ENCODE results near the gene TRERF1.
"Not testable (repeated sequence)": the region's sequence is repeated elsewhere in the genome, so short reads cannot be mapped to it uniquely, and the experiment has no call there.

The TRERF1 gene

DNA sequence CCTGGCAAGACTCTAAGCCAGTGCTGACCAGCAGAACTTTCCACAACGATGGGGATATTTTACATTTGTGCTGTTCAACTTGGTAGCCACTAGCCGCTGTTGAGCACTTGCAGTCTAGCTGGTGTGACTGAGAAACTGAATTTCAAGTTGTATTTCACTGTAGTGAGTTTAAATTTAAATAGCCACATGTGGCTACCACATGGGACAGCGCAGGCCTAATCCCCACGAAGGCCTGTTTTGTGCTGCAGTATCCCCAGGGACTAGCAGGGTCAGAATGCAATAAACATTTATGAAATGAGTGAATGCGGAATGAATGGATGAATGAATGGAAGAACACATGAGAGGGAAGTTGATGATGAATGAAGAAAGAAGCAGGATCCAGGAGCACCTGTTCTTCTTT lies 115.8 kb downstream of the TRERF1 start:
- DNase-seq = no peak

DNA sequence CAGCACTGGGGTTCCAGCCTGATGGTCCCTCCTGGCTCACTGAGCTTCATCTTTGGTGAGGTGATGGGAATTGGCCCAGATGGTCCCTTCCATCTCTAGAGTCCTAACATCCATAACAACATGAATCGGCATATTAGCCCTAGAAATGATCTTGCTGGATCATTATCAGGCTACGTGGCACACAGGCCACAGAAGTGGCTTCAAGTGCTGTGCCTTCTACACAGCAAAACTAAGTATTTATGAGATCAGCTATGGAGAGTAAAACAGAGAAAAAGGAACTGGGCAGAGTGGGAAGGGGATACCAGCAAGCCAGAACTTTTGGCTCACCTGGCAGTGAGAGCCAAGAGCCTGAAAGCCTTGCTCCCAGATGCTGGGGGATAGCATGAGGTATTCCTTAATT lies 116.9 kb downstream of the TRERF1 start:
- DNase-seq = no peak

DNA sequence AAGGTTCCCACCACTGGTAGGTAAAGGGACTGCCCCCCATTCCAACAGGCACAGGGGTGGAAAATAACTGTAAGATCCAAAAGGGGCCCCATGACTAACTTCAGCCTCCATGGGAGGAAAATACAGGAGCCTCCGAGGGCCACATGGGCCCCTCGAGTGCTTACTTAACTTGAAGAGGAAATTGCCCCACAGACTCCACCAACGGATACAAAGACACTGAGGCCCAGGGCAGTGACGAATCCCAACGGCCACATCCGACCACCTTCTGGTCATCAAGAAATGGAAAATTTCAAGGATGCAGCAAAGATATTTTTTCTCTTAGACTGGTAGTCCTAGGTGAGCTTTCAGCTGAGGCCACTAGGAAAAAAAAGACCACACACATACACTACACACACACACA lies 118.1 kb downstream of the TRERF1 start:
- DNase-seq = no peak

DNA sequence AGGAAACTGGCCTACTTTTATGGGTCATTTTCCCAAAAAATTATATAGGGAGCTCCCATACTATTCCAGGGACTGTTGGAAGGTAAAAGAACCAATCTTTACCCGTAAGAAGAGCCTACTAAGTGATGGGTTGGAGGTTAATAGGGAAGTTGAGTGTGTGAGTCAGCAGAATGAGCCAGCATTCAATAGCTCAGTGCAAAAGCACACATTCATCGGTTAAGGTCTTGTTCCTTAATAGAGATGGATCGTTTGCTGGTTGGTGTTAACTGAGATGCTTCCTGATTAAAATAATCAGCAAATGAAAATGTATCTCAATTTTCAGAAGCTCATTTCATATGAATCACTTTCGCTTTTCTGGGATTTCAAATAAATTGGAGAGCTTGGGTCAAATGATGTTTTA lies 118.8 kb downstream of the TRERF1 start:
- no peak for DNase-seq

DNA sequence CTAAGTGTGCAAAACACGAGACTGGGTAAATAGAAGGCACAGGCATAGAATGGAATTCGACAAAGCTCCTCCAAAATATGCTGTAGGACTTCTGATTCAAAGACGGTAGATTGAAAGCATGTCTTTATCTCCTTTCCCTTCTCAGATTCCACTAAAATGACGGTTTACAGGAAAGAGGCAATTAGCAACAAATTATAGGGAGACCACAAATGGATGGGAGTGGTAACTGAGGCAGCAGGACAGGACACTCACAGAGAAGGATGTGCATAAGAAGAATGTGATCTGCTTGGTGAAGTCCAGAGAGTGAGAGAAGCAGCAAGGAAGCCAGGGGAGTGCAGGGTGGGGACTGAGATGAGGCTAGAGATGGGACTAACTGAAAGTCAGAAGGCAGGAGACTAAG lies 120.7 kb downstream of the TRERF1 start:
- no peak for DNase-seq

DNA sequence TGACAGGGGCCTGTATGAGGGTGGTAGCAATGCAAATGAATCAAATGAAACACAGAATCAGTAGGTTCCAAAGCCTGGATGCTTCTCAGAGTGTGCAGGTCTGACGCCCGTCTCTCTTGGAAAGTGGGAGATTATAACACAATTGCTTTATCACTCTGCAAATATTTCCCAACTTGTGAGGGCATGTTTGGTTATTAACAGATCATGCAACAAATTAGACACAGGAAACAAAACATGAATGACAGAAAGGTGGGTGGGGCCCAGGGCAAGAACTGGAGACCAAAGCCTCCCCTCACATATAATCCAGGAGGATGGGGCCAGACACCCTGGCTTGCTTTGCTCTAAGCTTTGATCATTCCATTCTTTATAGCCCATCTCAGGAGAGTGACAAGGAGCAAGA lies 125.5 kb downstream of the TRERF1 start:
- DNase-seq = no peak

DNA sequence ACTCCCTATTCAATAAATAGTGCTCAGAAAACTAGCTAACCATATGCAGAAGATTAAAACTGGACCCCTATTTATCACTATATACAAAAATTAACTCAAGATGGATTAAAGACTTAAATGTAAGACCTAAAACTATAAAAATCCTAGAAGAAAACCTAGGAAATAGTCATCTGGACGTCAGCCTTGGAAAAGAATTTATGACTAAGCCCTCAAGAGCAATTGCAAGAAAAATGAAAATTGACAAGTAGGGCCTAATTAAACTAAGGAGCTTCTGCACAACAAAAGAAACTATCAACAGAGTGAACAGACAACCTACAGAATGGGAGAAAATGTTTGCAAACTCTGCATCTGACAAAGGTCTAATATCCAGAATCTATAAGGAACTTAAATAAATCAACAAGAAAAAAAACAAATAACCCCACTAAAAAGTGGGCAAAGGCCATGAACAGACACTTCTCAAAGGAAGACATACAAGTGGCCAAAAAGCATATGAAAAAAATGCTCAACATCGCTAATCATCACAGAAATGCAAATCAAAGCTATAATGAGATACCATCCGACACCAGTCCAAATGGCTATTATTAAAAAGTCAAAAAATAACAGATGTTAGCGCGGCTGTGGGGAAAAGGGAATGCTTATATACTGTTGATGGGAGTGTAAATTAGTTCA lies 126.9 kb downstream of the TRERF1 start:
- DNase-seq = not testable (repeated sequence)

DNA sequence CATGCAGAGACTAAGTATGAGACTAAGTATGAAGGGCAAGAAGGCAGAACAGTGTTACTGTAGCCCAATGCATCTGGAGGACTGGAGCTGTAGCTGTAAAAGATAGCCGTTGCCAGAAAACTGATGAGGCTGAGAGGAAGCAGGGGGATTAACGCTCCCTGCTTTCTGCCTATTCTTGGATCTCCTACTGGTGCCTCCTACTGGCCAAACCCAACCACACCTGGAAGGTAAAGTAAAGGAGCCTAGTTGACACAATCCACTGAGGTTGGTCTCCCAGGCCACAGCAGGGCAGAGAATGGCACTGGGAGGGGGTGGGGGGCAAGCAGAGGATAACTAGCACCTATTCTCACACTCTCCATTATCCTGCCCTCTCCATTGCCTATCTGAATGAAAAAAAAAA lies 129.1 kb downstream of the TRERF1 start:
- DNase-seq = no peak

DNA sequence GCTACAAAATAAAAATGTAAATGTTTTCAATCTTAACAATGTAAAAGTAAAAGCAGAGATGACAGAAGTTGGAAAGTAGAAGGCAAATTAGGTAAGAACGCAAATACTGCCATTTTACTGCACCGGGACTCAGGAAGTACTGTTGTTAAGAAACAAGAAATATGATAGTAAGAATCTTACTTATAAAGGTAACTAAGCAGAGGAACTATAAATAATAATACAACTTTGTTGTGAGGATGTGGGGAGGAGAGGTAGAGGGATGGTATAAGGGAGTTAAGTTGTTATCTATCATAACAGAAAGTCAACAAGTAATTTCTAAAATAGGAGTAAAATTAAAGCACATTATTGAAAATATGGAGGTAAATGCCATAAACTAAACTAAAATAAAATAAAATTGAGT lies 129.8 kb downstream of the TRERF1 start:
- no peak for DNase-seq

DNA sequence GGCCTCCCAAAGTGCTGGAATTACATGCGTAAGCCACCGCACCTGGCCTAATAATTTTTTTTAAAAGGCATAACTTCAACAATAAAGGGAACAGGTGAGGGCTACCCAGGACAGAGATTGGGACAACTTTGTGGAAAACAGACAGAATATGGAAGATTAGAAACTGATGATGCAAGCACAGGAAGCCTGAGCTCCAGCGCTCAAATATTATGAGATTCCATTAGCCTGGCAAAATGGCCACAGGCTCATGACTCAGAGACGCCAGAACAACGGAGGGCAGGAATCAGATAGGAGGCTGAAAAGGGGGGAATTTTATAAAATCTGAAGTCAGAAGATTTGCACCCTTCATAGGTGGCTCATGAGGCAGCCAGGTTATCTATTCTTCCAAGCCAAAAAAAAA lies 131.0 kb downstream of the TRERF1 start:
- DNase-seq = no peak

DNA sequence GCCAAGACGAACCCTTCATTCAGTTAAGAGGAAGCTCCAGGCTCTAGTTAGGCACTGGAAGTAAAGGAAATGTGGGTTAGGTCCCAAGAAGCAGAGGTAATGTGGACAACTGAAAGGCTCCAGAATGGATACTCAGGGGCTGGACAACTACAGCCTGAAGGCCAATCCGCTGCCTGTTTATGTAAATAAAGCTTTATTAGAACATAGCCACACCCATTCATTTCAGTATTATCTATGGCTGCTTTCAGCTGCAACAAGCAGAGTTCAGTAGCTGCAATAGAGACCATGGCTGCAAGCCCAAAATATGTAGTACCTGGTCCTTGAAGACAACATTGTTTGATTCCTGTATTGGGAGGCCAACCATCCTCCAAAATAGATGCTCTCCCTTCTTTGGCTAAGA lies 133.2 kb downstream of the TRERF1 start:
- DNase-seq = no peak

DNA sequence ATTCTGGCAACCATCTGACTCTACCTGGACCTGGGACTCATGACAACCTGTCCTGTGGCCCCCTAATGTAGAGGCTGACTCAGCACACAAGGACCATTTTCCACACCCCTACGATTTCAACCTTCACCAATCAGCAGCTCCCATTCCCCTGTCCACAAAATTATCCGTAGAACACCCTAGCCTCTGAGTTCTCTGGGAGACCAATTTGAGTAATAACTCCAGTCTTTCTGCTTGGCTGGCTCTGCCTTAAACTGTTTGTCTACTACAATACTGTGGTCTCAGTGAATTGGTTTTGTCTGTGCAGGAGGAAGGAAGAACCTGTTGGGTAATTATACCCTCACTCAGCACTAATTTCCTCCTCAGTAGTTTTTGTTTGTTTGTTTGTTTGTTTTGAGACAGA lies 134.7 kb downstream of the TRERF1 start:
- DNase-seq = no peak

DNA sequence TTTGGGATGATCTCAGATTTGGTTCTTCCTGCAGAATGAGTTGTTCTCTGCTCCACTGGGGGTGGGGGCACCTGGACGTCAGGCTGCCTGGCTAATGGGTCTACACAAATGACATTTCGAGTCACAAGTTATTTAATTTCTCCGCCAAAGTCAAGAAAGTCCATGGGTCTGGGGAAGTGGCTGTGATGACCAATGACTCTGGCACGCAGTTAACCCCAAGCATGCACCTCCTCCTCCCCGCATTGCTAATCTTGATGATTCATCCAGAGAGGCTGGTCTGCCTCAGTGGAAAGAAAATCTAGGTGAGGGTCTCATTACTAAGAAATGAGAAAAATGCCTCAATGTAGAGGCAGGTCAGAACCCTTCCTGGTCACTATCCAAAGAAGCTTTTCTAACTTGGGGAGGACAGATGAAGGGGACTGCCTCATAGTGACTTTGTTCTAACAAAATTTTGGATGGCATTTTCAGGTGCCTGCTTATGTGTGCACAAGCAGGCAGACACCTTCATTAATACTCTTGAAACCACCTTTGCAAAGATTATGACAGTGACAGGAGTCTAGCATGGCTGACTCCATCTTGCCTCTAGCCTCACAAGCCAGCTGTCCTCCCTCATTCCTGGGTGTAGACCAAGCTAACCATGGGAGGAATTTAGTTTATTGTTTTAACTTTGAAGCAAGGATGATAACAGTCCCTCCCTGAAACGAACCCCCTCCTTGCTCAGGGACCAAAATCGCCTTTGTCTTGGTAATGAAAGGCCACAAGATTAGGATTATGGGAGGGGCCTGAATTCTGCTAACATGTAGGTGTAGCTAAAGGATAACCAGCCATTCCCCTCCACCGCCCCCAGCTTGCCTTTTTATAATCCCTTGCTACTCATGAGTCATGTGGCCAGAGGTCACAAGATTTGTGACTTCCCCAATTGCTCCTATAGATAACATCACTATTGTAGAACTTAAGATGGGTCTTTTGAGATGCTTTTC lies 135.4 kb downstream of the TRERF1 start:
- DNase-seq = no peak

DNA sequence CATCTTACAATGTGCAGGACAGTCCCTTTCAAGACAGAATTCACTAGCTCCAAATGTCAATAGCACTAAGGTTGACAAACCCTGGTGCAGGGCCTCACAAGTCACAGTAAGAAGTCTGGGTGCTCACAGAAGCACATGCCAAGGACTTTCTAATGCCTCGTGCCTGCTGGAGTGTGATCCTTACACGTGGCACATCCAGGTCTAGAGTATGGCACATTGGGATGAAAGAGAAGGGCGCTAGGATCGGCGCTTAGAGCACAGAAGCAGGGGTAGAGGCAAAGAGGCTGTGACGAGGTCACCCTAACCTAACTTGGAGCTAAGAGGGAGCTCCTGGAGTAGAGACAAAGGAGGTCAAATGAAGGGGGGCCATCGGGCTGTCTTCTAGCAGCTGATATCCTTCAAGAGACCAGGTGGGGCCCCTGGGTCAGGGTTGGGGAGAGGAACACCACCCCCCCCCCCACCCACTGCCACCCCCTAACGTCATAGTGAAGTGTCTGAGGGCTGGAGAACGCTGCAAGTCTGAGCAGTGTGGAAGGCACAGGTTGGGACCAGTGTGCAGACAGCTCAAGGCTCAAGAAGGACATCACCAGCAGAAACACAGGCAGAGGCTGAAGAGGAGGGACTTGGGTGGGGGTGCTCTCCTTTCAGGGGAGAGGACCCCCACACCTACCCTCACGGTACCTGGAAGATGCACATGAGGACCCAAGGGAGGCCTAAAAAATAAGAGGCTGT lies 136.3 kb downstream of the TRERF1 start:
- no peak for DNase-seq

DNA sequence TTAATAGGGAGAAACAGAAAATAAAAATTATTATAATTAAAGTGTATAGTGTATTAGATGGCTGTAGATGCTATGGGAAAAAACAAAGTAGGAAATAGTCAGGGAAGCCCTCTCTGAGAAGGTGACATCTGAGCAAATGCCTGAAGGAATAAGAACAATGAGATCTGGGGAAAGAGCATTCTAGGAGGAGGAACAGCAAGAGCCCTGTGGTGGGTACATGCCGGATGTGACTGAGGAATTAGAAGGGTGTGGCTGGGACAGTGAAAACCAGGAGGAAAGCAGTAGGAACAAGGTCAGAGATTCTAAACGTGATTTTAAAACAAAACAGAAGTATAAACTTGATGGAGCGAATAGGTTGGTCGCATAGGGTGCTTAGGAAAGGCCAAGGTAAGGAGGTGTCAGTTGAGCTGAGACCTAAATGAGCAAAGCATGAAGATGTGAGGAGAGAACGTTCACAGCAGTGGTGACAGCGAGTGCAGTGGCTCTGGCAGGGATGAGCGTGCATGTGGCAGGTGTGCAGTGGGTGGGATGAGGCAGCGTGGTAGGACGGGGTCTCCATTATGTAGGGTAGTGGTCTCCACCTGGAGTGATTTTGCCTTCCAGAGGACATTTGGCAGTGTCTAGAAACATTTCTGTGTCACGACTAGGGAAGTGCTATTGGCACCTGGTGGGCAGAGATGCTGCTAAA lies 137.0 kb downstream of the TRERF1 start:
- no peak for DNase-seq

DNA sequence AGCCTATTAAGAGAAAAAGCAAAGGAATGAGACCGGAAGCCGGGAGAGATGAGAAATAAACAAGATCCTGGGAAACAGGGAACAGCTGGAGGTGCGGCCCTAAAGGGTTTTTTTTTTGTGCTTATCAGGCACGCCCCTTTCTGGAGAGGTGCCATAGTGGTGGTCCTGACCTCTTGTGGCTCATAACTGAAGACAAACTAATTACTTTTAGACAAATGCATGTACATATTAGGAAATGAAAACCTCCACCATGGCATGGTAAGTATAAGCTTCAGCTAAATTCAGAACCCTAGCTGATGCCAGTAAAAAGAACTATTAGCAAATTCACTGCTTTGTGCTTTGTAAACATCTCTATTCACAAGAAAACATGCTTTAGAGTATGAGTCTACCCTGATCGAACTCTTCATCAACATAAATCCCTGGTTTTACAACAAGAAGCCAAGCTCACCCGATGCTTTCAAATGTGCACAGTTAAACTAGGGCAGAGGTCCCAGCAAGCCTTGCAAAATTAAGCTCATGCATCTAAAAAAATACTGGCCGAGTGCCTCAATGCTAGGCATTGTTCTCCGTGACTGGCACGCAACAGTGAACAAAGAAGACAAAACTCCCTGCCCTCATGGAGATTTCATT lies 137.7 kb downstream of the TRERF1 start:
- DNase-seq = no peak

DNA sequence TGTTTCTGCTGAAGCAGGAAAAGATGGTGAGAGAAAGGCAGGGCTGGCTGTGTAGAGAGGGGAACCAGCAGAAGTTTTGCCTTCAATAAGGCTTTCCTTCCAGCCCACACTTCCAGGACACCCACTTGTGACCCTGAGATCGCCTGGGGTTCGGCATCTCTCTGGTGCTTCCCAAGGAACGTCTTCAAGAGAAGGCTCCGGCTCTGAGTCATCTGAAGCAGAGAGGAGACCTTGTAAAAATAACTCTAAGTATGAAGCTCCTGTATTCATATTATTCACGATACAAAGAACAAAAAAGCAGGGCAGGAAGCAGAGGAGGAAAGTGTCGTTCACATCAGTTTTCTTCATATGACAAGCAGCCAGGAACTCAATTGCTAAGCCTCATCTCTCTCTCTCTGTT lies 138.7 kb downstream of the TRERF1 start:
- DNase-seq = no peak

DNA sequence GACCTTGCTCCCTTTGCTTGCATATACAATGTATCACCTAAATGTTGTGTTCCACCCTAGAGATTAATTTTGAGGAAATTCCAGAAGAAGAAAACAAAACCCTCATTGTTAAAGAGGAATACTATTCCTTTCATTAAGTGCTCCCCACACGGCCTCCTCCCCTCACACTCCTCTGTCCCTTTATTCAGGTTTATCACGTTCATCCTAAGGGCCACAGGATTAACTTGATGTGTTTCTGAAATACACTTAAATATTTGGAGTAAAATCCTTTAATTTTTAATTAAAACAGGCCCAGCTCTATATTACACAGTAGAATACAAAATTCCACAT lies 144.6 kb downstream of the TRERF1 start:
- no peak for DNase-seq

DNA sequence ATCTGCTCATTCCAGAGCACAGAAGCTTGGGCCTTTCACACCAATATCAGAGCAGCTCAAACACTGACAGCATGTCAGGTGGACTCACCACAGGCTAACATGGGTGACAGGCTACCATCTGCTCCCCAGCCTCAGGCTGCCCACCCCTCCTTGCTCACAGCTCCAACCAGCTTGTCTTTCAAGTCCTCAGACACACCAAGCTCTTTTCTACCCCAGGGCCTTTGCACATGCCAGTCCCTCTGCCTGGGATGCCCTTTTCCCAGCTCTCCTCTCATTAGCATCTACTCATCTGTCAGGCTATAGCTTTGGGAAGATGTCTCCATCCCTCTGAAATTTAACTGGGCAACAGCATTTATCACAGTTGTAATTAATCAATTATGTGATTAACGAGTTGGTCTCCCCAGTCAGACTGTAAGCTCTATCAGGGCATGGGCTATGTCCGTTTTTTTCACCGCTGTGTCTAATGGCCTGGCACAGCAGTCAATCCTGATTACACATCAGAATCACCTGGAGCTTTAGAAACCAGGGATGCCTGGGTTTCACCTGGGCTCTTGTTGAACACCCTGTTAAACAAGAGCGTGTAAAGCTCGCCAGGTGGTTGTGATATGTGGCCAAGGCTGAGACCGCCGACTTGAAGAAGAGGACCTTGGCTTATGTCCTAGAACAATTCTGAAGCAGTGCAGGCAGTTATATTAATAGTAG lies 145.1 kb downstream of the TRERF1 start:
- DNase-seq = no peak

DNA sequence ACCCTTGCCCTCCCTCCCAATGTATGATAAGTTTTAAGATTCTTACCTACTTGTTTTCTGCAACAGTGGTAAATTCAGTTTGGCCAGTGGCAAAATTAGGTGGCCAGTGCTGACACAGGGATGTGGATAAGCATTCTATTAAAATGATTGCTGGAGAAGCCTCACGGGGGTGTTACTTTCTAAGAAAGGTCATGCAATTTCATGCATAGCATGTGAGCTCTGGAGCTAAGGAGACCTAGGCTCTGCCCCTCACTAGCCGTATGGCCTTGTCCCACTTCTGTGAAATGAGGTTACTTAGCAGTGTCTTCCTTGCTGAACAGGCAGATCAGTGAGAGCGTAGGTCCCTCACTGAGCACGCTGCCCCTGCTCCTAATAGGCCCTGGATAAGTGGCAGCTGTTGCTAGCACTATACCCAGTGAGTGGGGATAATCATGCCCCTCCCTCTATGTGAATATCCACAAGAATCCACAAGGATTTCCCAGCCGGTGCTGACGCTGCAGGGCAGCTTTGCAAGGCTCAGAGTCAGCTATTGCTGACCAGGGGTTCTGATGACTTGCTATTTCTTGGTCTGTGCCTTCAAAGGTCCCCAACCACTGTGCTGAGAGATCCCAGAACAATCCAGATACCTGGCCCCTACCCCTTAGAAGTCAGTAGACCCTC lies 147.5 kb downstream of the TRERF1 start:
- DNase-seq = no peak

DNA sequence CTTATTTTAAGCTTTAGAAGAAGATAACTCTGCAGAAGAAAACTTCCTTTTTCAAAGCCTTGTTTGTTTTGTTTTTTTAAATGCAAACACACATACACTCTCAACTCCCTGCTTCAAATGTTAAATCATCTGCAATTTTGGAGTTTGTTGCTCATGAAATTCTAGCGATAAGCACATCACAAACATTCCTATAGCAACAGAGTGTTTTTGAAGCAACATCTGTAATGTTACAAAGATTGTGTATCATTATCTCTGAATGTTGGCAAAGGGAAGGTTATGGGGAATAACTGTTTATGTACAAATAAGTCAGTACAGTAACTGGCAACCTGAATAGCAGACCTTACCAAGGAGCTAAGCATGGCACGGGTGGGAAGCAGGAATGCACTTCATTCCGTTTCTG lies 149.3 kb downstream of the TRERF1 start:
- DNase-seq = no peak

DNA sequence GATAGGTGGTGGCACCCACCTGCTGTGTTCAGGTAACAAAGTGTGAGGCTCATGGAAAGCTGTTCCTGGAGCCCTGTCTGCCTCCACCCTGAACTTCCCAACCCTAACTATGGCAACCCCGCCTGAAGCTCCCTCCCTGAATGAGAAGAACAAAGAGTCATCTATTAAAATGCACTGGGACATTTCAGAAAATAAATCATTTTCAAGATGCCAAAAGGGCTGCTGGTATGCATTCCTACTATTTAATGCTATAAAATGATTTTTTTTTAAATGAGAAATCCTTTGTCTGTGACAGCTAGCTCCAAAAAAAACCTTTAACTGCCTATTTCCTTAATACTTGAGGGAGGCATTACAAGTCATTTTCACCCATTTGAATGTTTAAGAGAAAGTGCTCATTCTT lies 149.7 kb downstream of the TRERF1 start:
- DNase-seq = no peak

Measured in NCI-H526 treated with DMSO at 0.1 percent for 48 hours (cell line).